Left cardiac atrium (tissue), 4 donors: ENCODE data around the gene BACH2. TPM values are rescaled to one million over a fixed set of nuclear protein-coding genes. Genes with fewer than 3 reads are reported as not detected.
"Not testable (repeated sequence)": the region's sequence is repeated elsewhere in the genome, so short reads cannot be mapped to it uniquely, and the experiment has no call there.

Source experiments
- ATAC-seq, 2 donors: fragments of 200-7000 bp; cut with Tn5 transposase; one replicate each; pipeline ENCODE4 v1.9.1; 2020; ENCODE audit warnings: mild to moderate bottlenecking in 2 of 2, moderate library complexity in 2 of 2
- DNase-seq: peaks from one replicate; pipeline ENCODE4 v3.0.0-alpha.2; 2020
- intact Hi-C, 2 donors: fragments of 100-400 bp; cut with DNase I; formaldehyde crosslinking; loops; one replicate each; pipeline versions ENCODE4 v1.14.1 to v1.15.1; 2022 to 2023
- long read RNA-seq: library from polyadenylated mRNA; unstranded; transcript quantifications from one replicate; pipeline ENCODE4 v2.0.0, GENCODE V29; 2021
- total RNA-seq, 2 donors: library from RNA; stranded (reverse); fragmentation: NEBNext Ultra II Directional; extraction: Animal tissue kit (Norgen Biotek cat#: 25700); gene quantifications; one replicate each; pipeline ENCODE4 v1.2.1, GENCODE V29; 2021
- donor health status: DM: no; HTN: yes; CAD: no.
- donor health status: DM: no; HTN: yes; CAD: no; lungs with severe emphysema.
- donor health status: DM: yes; HTN: yes; CAD: no.
- donor health status: Dilated cardiomyopathy.

Gene BACH2
- 1 to 10 TPM; 2.0 to 2.5 TPM for total RNA-seq
- long read RNA-seq = 0 reads

DNA sequence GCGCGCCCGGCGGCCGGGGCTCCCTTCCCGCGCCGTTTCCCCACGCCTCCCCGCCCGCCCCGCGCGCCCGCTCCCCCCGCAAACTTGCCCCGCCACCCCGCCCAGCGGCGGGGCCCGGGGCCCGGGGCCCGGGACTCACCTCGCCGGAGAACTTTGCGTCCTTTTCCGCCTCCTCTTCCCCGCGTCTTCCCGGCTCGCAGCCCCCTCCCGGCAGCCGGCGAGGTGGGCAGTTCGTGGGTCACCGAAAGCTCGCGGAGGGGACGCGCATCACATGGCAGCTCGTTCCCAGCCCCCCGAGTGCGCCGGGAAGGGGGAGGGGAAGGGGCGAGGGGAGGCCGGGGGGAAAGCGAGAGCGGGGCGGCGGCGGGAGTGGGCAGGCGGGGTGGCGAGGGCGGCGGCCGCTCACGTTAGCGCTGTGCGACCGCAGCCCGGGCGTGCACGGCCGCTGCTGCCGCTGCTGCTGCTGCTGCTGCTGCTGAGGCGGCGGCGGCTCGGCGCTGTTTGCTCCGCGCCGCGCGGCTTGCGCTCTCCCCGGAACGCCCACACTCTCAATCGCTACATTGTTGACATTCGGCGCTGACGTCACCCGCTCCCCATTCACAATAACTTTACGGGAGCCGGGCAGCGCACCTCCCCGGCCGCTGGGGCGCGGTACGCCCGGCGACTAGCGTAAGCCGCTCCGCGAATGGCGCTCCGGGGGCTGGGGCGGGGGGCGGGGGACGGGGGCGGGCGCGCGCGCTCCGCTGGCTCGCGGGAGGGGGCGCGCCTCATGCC is at the start of gene BACH2:
TSS of gene BACH2 (minus strand) at position 503 of the 774 bp plus-strand sequence. CDS start 287,999 bp downstream, outside the sequence.
- intact Hi-C loops = loop anchor here (10.0 kb wide), 2 partner anchors 88 to 322 kb away; no protein-coding TSS in a partner anchor
- peak; percentile 72 to 76 for ATAC-seq
- DNase-seq = peak; percentile 94

DNA sequence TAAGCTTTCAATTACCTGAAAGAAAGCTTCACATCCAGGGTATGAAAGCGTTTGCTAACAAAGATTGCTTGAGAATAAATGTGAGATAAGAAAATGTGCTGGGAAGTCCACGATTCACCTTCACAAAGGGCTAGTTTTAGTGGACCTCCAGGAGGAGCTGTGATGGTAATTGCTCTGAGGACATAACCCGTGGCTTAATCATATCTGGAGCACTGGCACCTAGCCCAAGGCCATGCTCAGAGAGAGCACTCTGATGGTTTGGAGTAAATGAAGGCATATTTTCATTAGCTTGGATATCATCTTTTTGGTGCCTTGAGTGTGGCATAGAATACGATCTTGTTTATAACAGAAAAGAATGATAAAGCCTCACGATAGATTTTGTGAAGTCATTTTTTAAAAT is 46.9 kb upstream of the BACH2 start:
- ATAC-seq (peak; percentile 41 to 51), DNase-seq (peak; percentile 47)
- intact Hi-C loops = no loop called here

DNA sequence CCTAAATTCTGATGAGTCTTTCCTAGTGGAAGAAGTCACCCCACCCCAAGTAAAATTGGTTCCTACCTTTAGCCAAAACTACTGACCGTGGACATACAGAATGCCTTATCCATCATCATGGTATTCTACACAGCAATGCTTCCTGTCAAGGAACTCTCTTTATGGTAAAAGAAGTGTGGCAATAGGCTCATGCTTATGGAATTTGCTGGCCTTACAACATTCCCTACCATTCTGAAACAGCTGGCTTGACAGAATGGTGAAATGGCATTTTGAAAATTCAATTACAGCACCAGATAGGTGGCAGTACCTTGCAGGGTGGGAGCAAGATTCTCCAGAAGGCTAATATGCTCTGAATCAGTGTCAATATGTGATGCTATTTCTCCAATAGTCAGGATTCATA is 41.8 kb upstream of the BACH2 start:
- no peak for ATAC-seq
- DNase-seq = no peak
- intact Hi-C loops = no loop called here

DNA sequence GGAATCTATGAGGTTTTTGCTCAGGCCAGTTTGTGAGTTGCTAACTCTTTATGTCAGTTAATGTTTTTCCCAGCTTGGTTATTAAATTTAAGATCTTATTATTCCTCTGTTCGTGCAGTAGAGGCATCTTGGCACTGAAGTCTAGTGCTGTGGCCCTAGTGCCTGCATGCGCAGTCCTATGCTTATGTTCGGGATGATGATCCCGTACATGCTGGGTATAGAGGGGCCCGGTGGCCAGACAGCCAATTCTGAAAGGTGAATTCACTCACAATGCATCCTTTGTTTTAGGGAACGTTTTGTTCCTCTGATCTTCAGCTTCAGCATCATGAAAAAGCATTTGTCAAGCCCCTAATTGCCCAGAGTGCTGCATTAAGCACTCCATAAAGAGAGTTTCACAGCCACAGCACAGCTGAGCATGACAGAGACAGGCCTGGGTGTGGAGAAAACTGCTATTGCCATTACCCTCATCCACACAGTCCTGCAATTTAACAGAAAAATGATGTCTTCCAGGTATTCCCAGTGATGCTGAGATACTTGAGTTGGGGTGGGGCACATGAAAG is 39.8 kb upstream of the BACH2 start:
- intact Hi-C loops = no loop called here
- no peak for ATAC-seq
- no peak for DNase-seq

DNA sequence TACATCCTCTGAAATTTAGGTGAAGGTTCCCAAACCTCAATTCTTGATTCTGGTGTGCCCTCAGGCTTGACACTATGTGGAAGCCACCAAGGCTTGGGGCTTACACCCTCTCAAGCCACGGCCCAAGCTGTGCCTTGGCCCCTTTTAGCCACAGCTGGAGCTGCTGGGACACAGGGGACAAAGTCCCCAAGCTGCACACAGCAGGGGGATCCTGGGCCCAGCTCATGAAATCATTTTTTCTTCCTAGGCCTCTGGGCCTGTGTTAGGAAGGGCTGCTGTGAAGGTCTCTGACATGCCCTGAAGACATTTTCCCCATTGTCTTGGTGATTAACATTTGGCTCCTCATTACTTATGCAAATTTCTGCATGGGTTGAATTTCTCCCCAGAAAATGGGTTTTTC is 37.3 kb upstream of the BACH2 start:
- no peak for ATAC-seq
- intact Hi-C loops = no loop called here
- no peak for DNase-seq

DNA sequence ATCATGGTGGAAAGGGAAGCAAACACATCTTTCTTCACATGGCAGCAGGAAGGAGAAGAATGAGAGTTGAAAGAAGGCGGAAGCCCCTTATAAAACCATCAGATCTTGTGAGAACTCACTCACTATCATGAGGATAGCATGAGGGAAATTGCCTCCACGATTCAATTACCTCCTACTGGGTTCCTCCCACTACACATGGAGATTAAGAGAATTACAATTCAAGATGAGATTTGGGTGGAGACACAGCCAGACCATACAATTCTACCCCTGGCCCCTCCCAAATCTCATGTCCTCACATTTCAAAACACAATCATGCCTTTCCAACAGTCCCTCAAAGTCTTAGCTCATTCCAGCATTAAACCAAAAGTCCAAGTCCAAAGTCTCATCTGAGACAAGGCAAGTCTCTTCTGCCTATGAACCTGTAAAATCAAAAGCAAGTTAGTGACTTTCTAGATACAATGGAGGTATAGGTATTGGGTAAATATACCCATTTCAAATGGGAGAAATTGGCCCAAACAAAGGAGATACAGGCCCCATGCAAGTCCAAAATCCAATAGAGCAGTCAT is 36.4 kb upstream of the BACH2 start:
- ATAC-seq, intact Hi-C loops, DNase-seq: not testable (repeated sequence)

DNA sequence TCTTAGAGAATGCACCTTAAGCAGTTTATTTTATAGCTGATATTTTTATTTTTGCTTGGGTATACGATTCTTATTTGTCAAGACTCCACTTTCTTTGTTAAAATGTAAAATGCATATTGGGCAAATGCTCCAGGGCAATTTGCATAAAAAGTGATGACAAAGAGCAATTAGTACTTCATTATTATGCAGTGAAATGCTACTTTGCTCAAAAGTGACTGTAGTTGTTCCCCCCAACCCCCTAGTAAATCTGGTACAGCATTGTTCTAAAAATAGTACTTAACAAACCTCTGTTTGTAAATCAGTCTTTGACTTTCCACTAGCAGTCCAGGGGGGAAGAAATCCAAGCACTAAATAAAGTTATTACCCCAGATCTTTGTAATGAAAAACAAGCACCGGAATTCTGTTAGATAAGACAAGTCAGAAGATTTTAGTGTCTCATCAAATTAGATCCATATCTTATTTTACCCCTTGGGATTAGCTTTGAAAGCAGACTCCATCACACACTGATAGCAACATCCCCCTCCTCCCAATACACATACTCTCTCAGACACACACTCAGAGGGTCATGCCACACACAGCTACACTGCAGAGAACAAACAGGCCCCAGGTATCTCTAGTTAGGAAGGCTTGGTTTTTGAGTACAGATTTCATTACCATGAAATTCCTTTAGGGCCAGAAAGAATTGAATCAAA is 32.9 kb upstream of the BACH2 start:
- intact Hi-C loops = no loop called here
- ATAC-seq = no peak
- DNase-seq = no peak

DNA sequence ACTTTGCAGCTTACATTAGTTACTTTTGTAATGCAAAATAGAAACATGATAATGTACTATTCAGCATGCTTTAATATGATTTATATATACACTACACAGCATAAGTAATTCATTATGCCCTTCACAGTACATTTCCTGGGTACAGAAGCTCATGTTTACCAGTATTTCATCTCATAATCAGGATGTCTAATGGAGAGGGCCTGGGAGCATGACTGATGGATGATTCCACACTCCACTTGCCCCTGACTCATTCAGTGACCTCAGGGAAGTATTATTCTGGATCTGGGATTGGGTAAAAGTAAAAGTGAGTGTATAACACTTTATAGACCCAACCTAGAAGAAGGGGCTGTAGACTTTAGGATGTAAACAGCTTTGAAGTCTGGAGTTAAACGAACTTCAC is 31.4 kb upstream of the BACH2 start:
- intact Hi-C loops = no loop called here
- DNase-seq = no peak
- ATAC-seq = no peak

DNA sequence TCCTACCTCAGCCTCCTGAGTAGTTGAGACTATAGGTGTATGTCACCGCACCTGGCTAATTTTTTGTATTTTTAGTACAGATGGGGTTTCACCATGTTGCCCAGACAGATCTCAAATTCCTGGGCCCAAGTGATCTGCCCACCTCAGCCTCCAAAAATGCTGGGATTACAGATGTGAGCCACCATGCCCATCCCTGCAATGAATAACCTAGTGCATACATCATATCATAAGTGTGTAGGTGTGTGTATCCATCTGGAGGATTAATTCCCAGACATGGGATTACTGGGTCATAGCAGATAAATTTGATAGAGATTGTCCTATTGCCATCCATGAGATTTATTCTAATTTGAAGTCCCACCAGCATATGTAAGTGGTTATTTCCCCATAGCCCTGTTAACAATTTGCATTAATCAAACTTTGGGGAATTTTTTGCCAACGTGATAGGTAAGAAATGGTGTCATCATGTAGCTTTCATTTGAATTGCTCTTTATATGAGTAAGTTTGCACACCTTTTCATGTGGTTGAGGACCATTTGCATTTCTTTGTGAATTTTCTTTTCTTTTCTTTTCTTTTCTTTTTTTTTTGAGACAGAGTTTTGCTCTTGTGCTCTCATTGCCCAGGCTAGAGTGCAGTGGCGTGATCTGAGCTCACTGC is 29.9 kb upstream of the BACH2 start:
- DNase-seq (no peak), ATAC-seq (no peak)
- intact Hi-C loops = no loop called here

DNA sequence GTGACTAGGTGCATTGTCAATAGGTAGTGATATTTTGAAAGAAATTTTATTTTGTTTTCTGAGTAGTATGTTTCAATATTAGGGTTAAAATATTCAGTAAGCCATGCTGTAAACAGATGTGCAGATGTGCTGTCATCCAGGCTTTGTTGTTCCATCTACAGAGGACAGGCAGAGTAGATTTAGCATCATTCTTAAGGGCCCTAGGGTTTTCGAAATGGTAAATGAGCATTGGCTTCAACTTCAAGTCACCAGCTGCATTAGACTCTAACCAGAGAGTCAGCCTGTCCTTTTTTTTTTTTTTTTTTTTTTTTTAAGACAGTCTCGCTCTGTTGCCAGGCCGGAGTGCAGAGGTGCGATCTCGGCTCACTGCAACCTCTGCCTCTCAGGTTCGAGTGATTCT is 27.1 kb upstream of the BACH2 start:
- no peak for ATAC-seq
- intact Hi-C loops = no loop called here
- DNase-seq = no peak

DNA sequence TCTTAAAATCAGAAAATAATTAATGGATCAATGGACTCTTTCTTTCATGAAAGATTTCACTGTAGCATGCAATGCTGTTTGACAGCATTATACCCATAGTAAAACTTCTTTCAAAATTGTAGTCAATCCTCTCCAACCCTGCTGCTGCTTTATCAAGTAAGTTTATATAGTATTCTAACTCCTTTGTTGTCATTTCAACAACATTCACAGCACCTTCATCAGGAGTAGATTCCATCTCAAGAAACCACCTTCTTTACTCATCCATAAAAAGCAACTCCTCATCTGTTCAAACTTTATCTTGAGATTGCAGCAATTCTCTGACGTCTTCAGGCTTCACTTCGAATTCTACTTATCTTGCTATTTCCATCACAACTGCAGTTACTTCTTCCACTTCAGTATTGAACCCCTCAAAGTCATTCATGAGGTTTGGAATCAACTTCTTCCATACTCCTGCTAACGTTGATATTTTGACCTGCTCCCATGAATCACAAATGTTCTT is 26.4 kb upstream of the BACH2 start:
- no peak for DNase-seq
- ATAC-seq = no peak
- intact Hi-C loops = no loop called here

DNA sequence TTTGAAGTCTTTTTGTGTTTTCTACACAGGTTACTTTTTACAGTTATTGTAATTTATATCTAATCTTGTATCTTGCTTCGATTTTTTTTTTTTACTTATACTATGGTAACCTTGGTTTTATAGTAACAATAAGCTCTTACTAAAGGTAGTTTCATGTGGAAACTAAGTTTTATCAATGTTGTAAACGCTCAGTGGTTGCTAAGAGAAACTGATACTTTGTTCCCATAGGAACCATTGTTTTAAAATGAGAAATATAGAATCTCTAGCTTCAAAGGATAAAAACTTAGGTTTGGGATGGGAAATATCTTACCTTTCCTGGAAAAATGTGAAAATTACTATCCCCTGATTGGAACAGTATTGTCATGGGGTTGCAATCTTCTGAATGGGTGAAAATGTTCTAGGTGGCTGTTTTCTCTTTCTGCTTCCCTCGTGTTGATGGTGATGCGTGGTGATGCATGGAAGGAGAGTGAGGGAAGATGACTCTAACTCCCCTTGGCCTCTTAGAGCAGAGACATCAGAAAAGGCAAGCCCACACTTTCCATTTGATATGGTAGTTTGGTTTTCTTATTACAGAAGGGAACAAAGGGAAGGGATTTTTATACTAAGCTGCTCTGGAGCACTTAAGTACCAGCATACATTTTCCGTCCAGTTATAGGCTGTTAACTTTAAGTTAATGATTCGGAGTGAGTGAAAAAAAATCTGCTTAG is 23.5 kb upstream of the BACH2 start:
- intact Hi-C loops = no loop called here
- ATAC-seq = no peak
- no peak for DNase-seq

DNA sequence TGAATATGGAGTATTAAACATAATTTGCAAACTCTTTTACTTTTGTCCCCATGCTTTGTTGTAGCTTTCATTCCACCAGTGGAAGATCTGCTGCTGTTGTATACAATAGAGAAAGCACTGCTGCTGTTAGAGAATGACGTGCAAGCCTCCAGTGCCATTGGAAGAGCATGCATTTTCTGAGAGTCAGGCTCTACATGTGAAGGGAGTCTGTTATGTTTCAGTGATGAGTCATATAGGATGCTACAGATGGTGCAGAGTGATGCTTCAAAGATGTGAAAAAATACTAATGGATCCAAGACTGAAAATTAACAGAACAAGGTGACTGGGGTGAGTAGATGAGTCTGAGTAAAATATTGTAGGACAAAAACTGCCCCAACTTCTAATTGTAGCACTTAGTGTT is 22.4 kb upstream of the BACH2 start:
- ATAC-seq = no peak
- intact Hi-C loops = no loop called here

DNA sequence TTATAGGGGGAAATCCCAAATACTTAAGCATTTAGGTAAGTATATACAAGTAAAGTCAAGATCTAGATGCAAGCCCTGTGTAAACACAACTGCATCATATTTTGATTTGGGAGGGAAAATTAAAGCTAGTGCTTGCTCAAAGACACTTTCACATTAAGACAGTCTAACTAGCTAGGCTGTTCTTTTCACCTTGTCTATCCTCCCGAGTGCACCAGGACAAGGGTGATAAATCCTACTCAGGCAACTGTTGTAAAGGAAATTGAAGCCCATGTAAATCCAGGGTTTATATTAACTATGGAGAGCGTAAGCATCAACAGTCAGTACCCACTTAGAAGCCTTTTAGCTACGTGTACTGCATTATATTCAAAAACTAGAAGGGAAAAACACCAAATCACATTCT is 19.3 kb upstream of the BACH2 start:
- intact Hi-C loops = no loop called here
- no peak for ATAC-seq

More for the DNA sequence above, 22.4 kb upstream of the BACH2 start:
- no peak for DNase-seq

DNA sequence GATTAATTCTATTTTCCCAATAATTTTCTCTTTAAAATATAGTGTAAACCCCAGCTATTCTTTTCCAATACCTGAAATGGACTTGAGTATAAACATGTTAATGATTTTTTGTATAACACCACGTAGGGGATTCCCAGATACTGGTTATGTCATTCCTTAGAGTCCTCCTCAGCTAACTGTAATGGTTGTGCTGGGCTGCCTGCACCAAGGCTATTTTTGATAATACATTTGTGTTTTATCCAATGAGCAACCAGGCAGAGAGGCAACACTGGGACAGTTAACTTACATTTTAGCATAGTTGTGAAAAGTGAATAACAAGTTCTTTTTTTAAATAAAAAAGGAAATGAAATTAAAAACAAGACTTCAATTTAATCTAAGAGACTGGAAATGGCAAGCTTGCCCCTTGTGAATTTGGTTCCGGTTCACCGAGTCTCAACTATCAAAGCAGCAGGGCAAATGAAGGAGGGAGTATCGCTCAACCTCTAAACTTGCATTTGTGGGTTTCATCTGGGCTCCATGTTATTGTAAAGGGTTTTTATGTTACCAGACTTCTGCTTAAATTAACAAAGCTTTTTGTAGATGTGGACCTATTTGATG is 18.8 kb upstream of the BACH2 start:
- DNase-seq (no peak), ATAC-seq (no peak)
- intact Hi-C loops = no loop called here

More for the DNA sequence above, 19.3 kb upstream of the BACH2 start:
- DNase-seq = no peak

DNA sequence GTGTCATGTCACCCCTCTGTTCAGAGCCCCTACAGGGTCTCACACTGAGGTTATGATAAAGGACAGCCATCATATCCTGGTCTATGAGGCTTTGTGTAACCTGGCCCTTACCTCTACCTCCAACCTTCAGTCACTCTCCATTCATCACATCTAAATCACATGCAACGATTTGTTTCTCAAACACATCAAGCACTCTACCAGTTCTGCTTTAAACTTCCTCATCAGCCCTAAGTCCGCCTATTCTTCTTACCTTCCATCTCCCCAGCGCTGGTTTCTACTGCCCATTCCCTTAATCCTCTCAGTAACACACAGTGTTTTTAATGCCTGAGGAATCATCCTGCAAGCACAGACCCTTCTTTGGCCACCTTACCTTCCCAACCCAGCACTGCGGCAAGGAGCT is 17.9 kb upstream of the BACH2 start:
- DNase-seq (no peak), ATAC-seq (no peak)
- intact Hi-C loops = no loop called here

DNA sequence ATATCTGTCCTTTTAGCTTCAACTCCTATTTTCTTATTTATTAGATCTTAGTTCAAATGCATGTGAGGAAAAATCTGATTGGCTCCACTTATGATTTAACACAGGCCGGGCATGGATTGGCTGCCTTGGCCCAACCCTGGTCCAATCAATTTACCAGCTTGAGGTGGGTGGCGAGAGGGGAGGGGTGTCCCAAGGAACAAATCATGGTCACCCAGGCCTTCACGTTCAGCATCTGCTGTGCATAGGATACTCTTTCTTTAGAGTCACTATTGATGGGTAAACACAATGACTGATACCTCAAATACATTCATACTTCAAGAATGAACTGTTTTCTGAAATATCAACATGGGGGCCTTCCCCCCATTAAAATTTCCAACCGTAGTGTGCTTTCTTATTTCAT is 14.9 kb upstream of the BACH2 start:
- no peak for ATAC-seq
- intact Hi-C loops = no loop called here
- no peak for DNase-seq

DNA sequence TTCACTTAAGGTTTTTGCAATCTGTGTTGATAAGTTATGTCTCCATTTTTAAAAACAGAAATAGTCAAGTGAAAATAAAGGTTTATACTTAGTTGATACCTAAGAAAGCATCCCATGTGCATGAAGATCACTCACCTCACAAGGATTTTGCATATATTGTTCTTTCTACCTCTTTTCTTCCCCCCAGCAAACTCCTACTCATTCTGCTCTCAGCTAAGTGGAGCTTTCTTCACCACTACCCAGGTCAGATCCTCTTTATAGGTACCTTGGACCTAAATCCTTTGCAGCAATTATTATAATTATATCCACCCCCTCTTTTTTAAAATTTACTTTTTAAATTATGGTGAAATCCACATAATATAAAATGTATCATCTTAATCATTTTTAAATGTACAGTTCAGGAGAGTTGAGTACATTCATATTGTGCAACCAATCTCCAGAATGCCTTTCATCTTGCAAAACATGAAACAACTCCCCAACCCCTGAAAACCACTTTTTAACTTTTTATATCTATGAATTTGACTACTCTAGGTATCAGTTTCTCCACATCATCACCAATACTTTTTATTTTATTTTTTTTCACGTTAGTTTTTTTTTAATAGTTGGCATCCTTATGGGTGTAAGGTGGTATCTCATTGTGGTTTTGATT is 9.3 kb upstream of the BACH2 start:
- ATAC-seq (no peak), DNase-seq (no peak)
- intact Hi-C loops = no loop called here
